ENCODE measurements around the gene SH2D2A. TPM values are rescaled to one million over a fixed set of nuclear protein-coding genes. Genes with fewer than 3 reads are reported as not detected.

The SH2D2A gene
- total and polyA plus RNA-seq, 9 donors: 0.19 to 2.8 (median 0.77) TPM

DNA sequence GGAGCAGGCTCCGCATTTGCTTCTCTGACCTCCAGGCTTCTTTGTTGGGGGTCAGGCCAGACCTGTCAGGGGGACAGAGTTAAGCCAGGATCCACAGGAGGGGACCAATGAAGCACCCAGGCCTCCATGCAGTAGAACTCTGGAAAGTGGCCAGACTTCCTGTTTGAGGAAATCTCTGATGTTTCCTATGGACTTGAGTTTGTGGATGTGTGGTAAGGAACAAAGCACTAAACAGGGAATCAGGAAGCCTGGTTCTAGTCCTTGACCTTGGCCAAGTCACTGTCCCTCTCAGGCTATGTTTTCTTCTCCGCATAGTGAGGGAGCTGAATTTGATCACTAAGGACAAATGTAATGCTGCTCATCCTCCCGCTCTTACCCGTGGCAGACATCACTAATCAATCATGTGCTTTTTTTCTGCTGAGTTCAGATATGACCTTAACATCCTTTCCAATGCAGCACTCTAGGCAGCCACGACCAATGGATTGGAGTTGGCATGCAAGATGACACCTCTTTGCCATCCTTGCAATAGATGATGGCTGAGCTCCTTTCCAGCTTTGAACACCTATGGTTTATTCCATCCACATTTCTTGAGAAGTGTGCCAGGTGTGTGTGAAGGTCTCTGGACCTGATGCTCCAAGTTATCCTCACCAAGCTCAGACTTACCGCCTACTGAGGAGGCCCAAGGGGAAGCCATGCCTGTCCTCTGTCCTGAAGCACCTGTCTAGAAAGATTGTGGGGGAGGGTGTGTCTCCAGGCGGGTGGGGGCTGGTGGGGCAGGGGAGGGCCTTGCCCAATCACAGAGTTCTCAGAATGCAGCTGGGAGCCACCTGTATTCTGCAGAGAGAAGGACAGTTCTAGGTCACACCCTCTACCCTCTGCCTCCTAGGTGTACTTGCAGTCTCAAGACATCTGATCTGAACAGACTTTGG, 9.9 kb downstream of the SH2D2A start:
- Histone ChIP-seq H3K27me3 (no peaks in the 10 kb centered on the region), H3K27ac (no peak overlapping the region), H3K36me3 (no peaks in the 10 kb centered on the region), H3K9me3 (no peaks in the 10 kb centered on the region), H3K4me3 (no peak overlapping the region), H3K4me1 (ENCODE audit: insufficient read depth) (peaks cover 6% of the 10 kb centered on the region)
- intact Hi-C loops (cut with DNase I): no loop called here
- no peak for DNase-seq
- TF ChIP-seq EP300 (IDR thresholded peaks at IDR 0.05) (no peak), POLR2A (IDR thresholded peaks at IDR 0.05) (no peak)
- TF ChIP-seq, protein P1, sequence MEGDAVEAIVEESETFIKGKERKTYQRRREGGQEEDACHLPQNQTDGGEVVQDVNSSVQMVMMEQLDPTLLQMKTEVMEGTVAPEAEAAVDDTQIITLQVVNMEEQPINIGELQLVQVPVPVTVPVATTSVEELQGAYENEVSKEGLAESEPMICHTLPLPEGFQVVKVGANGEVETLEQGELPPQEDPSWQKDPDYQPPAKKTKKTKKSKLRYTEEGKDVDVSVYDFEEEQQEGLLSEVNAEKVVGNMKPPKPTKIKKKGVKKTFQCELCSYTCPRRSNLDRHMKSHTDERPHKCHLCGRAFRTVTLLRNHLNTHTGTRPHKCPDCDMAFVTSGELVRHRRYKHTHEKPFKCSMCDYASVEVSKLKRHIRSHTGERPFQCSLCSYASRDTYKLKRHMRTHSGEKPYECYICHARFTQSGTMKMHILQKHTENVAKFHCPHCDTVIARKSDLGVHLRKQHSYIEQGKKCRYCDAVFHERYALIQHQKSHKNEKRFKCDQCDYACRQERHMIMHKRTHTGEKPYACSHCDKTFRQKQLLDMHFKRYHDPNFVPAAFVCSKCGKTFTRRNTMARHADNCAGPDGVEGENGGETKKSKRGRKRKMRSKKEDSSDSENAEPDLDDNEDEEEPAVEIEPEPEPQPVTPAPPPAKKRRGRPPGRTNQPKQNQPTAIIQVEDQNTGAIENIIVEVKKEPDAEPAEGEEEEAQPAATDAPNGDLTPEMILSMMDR (IDR thresholded peaks at IDR 0.05): no peak
- WGBS, 3 donors: 61 to 70% (median 63%) methylated on average over 7 of the region's 7 CpGs

DNA sequence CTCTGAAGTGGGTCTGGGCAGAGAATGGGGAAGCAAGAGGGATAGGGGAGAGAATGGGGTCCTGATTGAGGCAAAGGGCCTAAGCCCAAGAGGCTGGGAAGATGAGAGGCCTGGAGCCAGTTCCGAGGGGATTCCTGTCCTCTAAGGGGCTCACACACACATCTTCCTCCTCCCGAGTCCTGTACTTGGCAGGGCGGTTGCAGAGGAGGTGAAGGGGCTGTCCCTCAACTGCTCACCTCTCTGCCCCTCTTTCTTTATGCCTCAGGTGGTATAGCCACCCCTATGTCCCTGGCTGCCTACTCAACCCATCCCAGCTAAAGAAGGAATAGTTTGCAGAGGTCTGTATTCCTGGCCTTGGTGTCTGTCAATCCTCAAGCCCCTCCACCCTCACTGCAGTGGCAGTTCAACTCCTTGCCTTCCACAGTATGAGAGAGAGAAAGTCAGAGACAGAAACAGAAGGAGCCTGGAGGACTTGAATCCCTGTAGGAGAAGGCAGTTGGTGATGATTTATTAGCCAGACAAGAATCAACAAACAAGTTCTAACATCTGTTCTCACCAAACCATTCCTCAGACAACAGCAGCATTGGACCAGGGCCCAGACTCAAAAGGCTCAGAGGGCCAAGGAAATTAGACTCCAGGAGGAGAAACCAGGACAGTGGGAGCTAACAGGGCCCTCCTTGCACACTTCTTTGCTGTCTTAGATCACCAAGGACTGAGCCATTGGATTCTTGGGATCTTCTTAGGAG, 10.7 kb downstream of the SH2D2A start:
- no peak overlapping the region for H3K4me3 ChIP-seq
- 61% methylated on average over 3 of the region's 3 CpGs for WGBS, 3 donors
- intact Hi-C loops (cut with DNase I): no loop called here
- H3K36me3 ChIP-seq: no peaks in the 10 kb centered on the region
- H3K4me1 ChIP-seq (ENCODE audit: insufficient read depth): peaks cover 6% of the 10 kb centered on the region
- H3K9me3 ChIP-seq: no peaks in the 10 kb centered on the region
- H3K27me3 ChIP-seq: no peaks in the 10 kb centered on the region
- peak; percentile 36 to 61 (median 53) for DNase-seq
- TF ChIP-seq, protein P1 (IDR thresholded peaks at IDR 0.05): no peak
- TF ChIP-seq EP300 (IDR thresholded peaks at IDR 0.05) (no peak), POLR2A (IDR thresholded peaks at IDR 0.05) (no peak)
- H3K27ac ChIP-seq: no peak overlapping the region

DNA sequence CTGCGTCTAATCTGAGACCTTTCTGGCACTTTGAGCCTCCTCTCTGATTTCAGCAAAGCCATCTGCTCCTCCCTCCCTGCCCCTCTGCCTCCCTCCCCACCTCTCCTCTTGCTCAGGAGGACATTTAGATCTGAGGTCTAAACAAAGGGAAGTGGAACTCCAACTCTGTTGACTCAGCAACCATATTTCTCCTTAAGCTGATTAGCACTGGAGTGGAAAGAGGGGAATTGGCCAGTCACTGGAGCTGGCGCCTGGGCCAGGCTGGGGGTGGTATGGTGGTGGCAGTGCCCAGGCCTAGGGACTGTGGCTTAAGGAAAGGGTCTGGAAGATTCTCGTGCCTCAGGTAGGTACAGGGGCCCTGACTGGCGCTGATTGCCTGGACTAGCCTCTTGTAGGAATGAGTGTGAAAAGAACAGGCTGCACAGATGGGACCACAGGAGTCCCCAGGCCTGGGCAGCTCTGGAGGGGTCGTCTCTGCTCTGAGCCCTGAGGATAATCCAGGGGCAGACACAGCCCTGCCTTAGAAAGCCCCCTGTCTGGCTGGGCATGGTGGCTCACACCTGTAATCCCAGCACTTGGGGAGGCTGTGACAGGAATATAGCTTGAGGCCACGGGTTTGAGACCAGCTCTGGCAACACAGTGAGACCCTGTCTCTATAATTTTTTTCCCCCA, 11.9 kb downstream of the SH2D2A start:
- DNase-seq: no peak

DNA sequence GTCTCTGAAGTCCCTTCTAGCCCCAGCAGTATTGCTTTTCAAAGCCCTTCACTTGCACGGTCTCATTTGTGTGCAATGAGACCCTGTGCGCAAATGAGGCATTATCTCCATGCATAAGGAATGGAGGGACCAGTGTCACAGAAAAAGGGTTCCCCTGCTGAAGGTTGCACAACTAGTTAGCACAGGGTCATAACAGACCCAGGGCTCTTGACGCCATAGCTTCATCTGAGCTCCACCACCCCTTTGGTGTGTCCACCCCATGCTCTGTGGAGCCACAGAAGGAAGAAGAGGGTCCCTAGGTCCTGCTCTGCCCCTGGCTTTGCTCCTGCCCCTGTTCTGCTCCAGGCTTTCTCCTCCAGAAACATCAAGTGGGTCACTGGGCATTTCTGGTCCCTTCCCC, 12.6 kb downstream of the SH2D2A start:
- Histone ChIP-seq H3K36me3 (no peaks in the 10 kb centered on the region), H3K27ac (no peak overlapping the region), H3K4me3 (no peak overlapping the region), H3K9me3 (no peaks in the 10 kb centered on the region), H3K27me3 (no peaks in the 10 kb centered on the region), H3K4me1 (ENCODE audit: insufficient read depth) (peaks cover 6% of the 10 kb centered on the region)
- intact Hi-C loops (cut with DNase I): no loop called here
- no peak for DNase-seq
- WGBS, 3 donors: 65 to 77% (median 69%) methylated on average over 3 of the region's 3 CpGs
- TF ChIP-seq EP300 (IDR thresholded peaks at IDR 0.05): no peak
- TF ChIP-seq, protein P1 (IDR thresholded peaks at IDR 0.05): no peak
- no peak for TF ChIP-seq POLR2A (IDR thresholded peaks at IDR 0.05)

More for the DNA sequence above, 11.9 kb downstream of the SH2D2A start:
- Histone ChIP-seq H3K4me1 (ENCODE audit: insufficient read depth) (peaks cover 6% of the 10 kb centered on the region), H3K4me3 (no peak overlapping the region), H3K36me3 (no peaks in the 10 kb centered on the region), H3K27ac (no peak overlapping the region), H3K27me3 (no peaks in the 10 kb centered on the region), H3K9me3 (no peaks in the 10 kb centered on the region)
- 60 to 65% (median 64%) methylated on average over 6 of the region's 6 CpGs for WGBS, 3 donors
- TF ChIP-seq POLR2A (IDR thresholded peaks at IDR 0.05) (no peak), EP300 (IDR thresholded peaks at IDR 0.05) (no peak)
- TF ChIP-seq, protein P1 (IDR thresholded peaks at IDR 0.05): no peak
- intact Hi-C loops (cut with DNase I): no loop called here
